Naive B cell (primary cell): ENCODE data around the gene ADARB1. TPM values are rescaled to one million over a fixed set of nuclear protein-coding genes. Genes with fewer than 3 reads are reported as not detected.
A peak's percentile ranks its signal among the peaks of the same experiment; 100 is the strongest.

Experiments used
- ATAC-seq, 2 donors: fragments of 150-1000 bp; cut with Tn5 transposase; 2 replicates each; pipeline ENCODE4 v1.10.0; 2021; ENCODE audit warnings: low read depth in 2 of 2, mild to moderate bottlenecking in 2 of 2, moderate library complexity in 2 of 2
- DNase-seq: peaks from one replicate; pipeline ENCODE4 v3.0.0; 2022
- H3K27ac Mint-ChIP-seq, 6 donors: one replicate each; pipeline ENCODE4 v1.8.0; 2020 to 2022; ENCODE audit warnings: mild to moderate bottlenecking in 6 of 6, mixed read lengths in 6 of 6, moderate library complexity in 5 of 6, inconsistent platforms in 2 of 6
- H3K27me3 Mint-ChIP-seq, 3 donors: one replicate each; pipeline ENCODE4 v1.8.0; 2021 to 2022; ENCODE audit warnings: mixed read lengths in 3 of 3, mild to moderate bottlenecking in 1 of 3
- H3K36me3 Mint-ChIP-seq, 2 donors: one replicate each; pipeline ENCODE4 v1.8.0; 2020 to 2022; ENCODE audit warnings: mixed read lengths in 2 of 2, inconsistent platforms in 1 of 2, mild to moderate bottlenecking in 1 of 2
- H3K4me1 Mint-ChIP-seq, 3 donors: one replicate each; pipeline ENCODE4 v1.8.0; 2020 to 2022; ENCODE audit warnings: mixed read lengths in 3 of 3, inconsistent platforms in 1 of 3, mild to moderate bottlenecking in 1 of 3, moderate library complexity in 1 of 3
- H3K4me3 Mint-ChIP-seq, 8 donors: one replicate each; pipeline ENCODE4 v1.8.0; 2020 to 2022; ENCODE audit warnings: mild to moderate bottlenecking in 8 of 8, mixed read lengths in 8 of 8, moderate library complexity in 8 of 8, inconsistent platforms in 2 of 8
- H3K9me3 Mint-ChIP-seq, 7 donors: one replicate each; pipeline ENCODE4 v1.8.0; 2020 to 2022; ENCODE audit warnings: mixed read lengths in 7 of 7, mild to moderate bottlenecking in 5 of 7, inconsistent platforms in 2 of 7, moderate library complexity in 1 of 7
- polyA plus RNA-seq, 6 donors: library from polyadenylated mRNA; unstranded; fragments of 300-500 nt; fragmentation: Illumina TruSeq; gene quantifications; one replicate each; pipeline ENCODE4 v1.2.3, GENCODE V29; 2021; ENCODE audit warnings: low read depth in 6 of 6

Gene ADARB1
- polyA plus RNA-seq, 6 donors from 2014 or later = 19.9 to 63.5 (median 28.7) TPM

GRCh38 chr21:45248893-45249381, 174.6 kb downstream of the ADARB1 start:
- H3K4me3 Mint-ChIP-seq = no peak overlapping the region
- no peaks in the 10 kb centered on the region for H3K4me1 Mint-ChIP-seq
- no peak overlapping the region for H3K27ac Mint-ChIP-seq
- peaks cover 4 to 8% of the 10 kb centered on the region in 2 donors for H3K36me3 Mint-ChIP-seq
- H3K9me3 Mint-ChIP-seq = peaks cover 0 to 9% (median 4%) of the 10 kb centered on the region in 7 donors
- H3K27me3 Mint-ChIP-seq = peaks cover 24 to 28% (median 24%) of the 10 kb centered on the region in 3 donors
- no peak for DNase-seq
- ATAC-seq = no peak

- H3K9me3 Mint-ChIP-seq = peaks cover 0 to 2% (median 0%) of the 10 kb centered on the region in 7 donors
- no peak overlapping the region for H3K4me3 Mint-ChIP-seq
- no peak overlapping the region for H3K27ac Mint-ChIP-seq
- H3K4me1 Mint-ChIP-seq = peaks cover 0 to 2% (median under 1%) of the 10 kb centered on the region in 3 donors
- peaks cover 22 to 26% (median 24%) of the 10 kb centered on the region in 3 donors for H3K27me3 Mint-ChIP-seq
- H3K36me3 Mint-ChIP-seq = peaks cover 0 to 1% of the 10 kb centered on the region in 2 donors
- no peak for ATAC-seq
- no peak for DNase-seq
Measured at GRCh38 chr21:45249626-45250025, 175.2 kb downstream of the ADARB1 start.

- no peaks in the 10 kb centered on the region for H3K9me3 Mint-ChIP-seq
- peak overlapping the region in 1 of 6 donors; percentile 18 for H3K27ac Mint-ChIP-seq
- DNase-seq (no peak), ATAC-seq (no peak)
- peaks cover 0 to 4% (median 4%) of the 10 kb centered on the region in 3 donors for H3K4me1 Mint-ChIP-seq
- peaks cover 26 to 27% (median 26%) of the 10 kb centered on the region in 3 donors for H3K27me3 Mint-ChIP-seq
- H3K4me3 Mint-ChIP-seq = no peak overlapping the region
- no peaks in the 10 kb centered on the region for H3K36me3 Mint-ChIP-seq
Measured at GRCh38 chr21:45250272-45250671, 175.9 kb downstream of the ADARB1 start.

GRCh38 chr21:45250914-45251634, 176.7 kb downstream of the ADARB1 start:
- Mint-ChIP-seq H3K9me3 (no peaks in the 10 kb centered on the region), H3K36me3 (no peaks in the 10 kb centered on the region), H3K4me3 (no peak overlapping the region), H3K27ac (no peak overlapping the region), H3K27me3 (peaks cover 22 to 29% (median 26%) of the 10 kb centered on the region in 3 donors), H3K4me1 (peaks cover 0 to 4% (median 4%) of the 10 kb centered on the region in 3 donors)
- DNase-seq (no peak), ATAC-seq (no peak)

GRCh38 chr21:45251635-45252447, 177.5 kb downstream of the ADARB1 start:
- H3K9me3 Mint-ChIP-seq = no peaks in the 10 kb centered on the region
- ATAC-seq (no peak), DNase-seq (no peak)
- peaks cover 18 to 28% (median 22%) of the 10 kb centered on the region in 3 donors for H3K27me3 Mint-ChIP-seq
- no peak overlapping the region for H3K4me3 Mint-ChIP-seq
- no peaks in the 10 kb centered on the region for H3K36me3 Mint-ChIP-seq
- peak overlapping the region in 1 of 6 donors; percentile 90 for H3K27ac Mint-ChIP-seq
- peaks cover 0 to 4% (median 4%) of the 10 kb centered on the region in 3 donors for H3K4me1 Mint-ChIP-seq

- DNase-seq = no peak
- peaks cover 0 to 4% (median 4%) of the 10 kb centered on the region in 3 donors for H3K4me1 Mint-ChIP-seq
- no peak for ATAC-seq
- no peaks in the 10 kb centered on the region for H3K9me3 Mint-ChIP-seq
- peaks cover 18 to 34% (median 22%) of the 10 kb centered on the region in 3 donors for H3K27me3 Mint-ChIP-seq
- no peak overlapping the region for H3K27ac Mint-ChIP-seq
- H3K4me3 Mint-ChIP-seq = no peak overlapping the region
- H3K36me3 Mint-ChIP-seq = no peaks in the 10 kb centered on the region
Measured at GRCh38 chr21:45252448-45252925, 178.1 kb downstream of the ADARB1 start.

- DNase-seq (no peak), ATAC-seq (no peak)
- Mint-ChIP-seq H3K9me3 (no peaks in the 10 kb centered on the region), H3K4me3 (no peak overlapping the region), H3K27me3 (peaks cover 18 to 34% (median 18%) of the 10 kb centered on the region in 3 donors), H3K4me1 (peaks cover 0 to 4% (median 4%) of the 10 kb centered on the region in 3 donors), H3K27ac (no peak overlapping the region), H3K36me3 (no peaks in the 10 kb centered on the region)
Measured at GRCh38 chr21:45253180-45253579, 178.8 kb downstream of the ADARB1 start.

GRCh38 chr21:45253633-45254459, 179.5 kb downstream of the ADARB1 start:
- Mint-ChIP-seq H3K9me3 (no peaks in the 10 kb centered on the region), H3K36me3 (no peaks in the 10 kb centered on the region), H3K27me3 (peaks cover 18 to 34% (median 18%) of the 10 kb centered on the region in 3 donors), H3K4me3 (no peak overlapping the region), H3K4me1 (peaks cover 0 to 4% (median 4%) of the 10 kb centered on the region in 3 donors), H3K27ac (no peak overlapping the region)
- no peak for DNase-seq
- ATAC-seq = no peak

- ATAC-seq = no peak
- Mint-ChIP-seq H3K27me3 (peaks cover 14 to 29% (median 18%) of the 10 kb centered on the region in 3 donors), H3K36me3 (no peaks in the 10 kb centered on the region), H3K4me1 (peaks cover 0 to 4% (median 4%) of the 10 kb centered on the region in 3 donors), H3K4me3 (no peak overlapping the region), H3K9me3 (no peaks in the 10 kb centered on the region), H3K27ac (peak overlapping the region in 1 of 6 donors; percentile 21)
- no peak for DNase-seq
Measured at GRCh38 chr21:45254460-45254930, 180.1 kb downstream of the ADARB1 start.

GRCh38 chr21:45255381-45256020, 181.1 kb downstream of the ADARB1 start:
- peak in 1 of 2 donors; percentile 30 for ATAC-seq
- Mint-ChIP-seq H3K4me3 (no peak overlapping the region), H3K4me1 (peaks cover 0 to 4% (median 4%) of the 10 kb centered on the region in 3 donors), H3K9me3 (no peaks in the 10 kb centered on the region), H3K27ac (no peak overlapping the region), H3K27me3 (peaks cover 6 to 27% (median 18%) of the 10 kb centered on the region in 3 donors), H3K36me3 (no peaks in the 10 kb centered on the region)
- no peak for DNase-seq

GRCh38 chr21:45256021-45256911, 181.9 kb downstream of the ADARB1 start:
- H3K27me3 Mint-ChIP-seq = peaks cover 4 to 27% (median 18%) of the 10 kb centered on the region in 3 donors
- no peak for ATAC-seq
- peaks cover 0 to 4% (median 4%) of the 10 kb centered on the region in 3 donors for H3K4me1 Mint-ChIP-seq
- no peaks in the 10 kb centered on the region for H3K36me3 Mint-ChIP-seq
- no peak overlapping the region for H3K27ac Mint-ChIP-seq
- no peak for DNase-seq
- H3K9me3 Mint-ChIP-seq = no peaks in the 10 kb centered on the region
- H3K4me3 Mint-ChIP-seq = peak overlapping the region in 2 of 8 donors; percentile 33 to 74
